GM21825 (cell line): Measurements from ENCODE around the gene XYLT1.

Experiments used
- ATAC-seq: cut with Tn5 transposase; IDR thresholded peaks from one replicate; pipeline ENCODE4 v1.9.1; 2021; ENCODE audit warnings: mild to moderate bottlenecking, moderate library complexity; ENCODE audit not compliant: unreplicated experiment

XYLT1 gene

DNA sequence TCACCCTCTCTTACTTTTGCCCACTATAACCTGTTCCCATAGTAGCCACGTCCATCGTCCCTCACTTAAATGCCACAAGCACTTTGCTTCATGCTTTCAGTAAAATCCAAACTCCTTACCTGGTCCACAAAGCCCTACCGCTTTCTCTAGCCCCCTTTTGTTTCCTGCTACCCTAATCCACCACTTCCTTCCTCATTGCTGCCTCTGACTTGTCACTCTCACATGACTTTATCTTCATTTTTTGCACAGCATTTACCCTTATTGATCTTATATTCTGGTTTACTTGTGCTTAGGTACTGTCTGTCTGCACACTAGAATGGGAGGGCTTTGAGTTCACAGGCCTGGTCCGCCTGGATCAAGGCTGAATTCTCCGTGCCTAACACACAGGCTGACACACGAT, 340.0 kb downstream of the XYLT1 start:
- no peak for ATAC-seq

DNA sequence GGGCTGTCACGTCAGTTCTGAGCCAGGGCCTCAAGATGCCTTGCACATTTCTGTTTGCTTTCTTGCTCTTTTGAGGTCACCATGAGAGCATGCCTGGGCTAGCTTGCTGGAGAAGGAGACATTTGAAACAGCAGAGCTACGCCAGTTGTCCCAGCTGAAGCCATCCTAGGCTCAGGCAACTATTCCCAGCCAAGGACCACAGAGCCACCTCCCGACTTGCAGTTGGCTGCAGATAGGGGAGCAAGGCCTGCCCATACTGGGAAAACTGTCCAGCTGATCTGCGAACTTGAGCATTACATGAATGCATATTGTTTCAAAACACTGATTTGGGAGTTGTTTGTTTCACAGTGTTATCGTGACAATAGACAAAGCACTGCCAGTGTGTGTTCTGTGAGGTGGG, 340.8 kb downstream of the XYLT1 start:
- no peak for ATAC-seq

- no peak for ATAC-seq
These were observed 342.0 kb downstream of the XYLT1 start for GRCh38 chr16:17128791-17129190.

- ATAC-seq = no peak
These were observed 344.6 kb downstream of the XYLT1 start for GRCh38 chr16:17126156-17126555.

- ATAC-seq = no peak
These were observed 345.1 kb downstream of the XYLT1 start for GRCh38 chr16:17125671-17126070.

GRCh38 chr16:17117906-17118577, 352.7 kb downstream of the XYLT1 start:
- no peak for ATAC-seq

DNA sequence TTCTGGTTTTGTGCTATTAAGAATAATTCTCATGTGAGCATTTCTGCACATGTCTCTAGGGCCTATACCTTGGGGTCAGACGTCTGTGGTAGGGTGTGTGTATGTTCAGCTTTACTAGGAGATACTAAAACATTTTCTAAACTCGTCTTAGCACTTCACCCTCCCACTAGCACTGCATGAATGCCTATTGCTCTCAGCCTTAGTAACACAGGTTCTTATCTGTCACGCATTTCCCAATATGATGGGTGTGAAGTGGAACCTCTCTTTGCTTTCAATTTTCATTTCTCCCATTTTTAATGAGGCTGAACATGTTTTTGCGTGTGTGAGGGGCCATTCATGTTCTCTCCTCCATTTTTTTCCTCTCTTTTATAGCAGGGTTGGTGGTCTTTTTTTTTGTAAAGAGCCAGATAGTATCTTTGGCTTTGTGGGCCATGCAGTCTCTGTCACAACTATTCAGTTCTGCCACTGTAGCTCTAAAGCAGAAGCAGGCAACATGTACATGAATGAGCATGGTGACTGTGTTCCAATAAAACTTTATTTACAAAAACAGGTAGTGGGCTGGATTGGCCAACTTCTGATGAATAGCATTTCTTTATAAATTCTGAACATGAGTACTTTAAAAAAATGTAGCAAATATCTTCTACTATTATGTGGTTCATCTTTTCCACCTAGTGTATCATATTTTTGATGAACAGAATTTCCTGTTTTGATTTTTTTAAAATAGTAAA, 354.0 kb downstream of the XYLT1 start:
- ATAC-seq = no peak

DNA sequence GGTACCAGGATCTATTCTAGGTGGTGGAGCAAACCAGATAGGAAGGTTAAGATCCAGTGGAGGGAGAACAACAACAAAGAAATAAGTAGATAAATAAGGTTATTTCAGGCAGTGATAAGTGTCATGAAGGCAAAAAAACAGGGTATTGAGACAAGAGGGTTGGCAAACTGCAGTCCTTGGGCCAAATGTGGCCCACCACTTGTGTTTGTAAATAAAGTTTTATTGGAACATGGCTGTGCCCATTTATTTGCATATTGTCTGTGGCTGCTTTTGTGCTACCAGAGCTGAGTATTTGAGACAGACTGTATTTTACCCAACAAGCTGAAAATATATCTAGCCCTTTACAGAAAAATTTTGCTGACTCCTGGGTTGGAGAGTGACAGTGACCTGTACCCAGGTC, 361.3 kb downstream of the XYLT1 start:
- ATAC-seq = no peak

- ATAC-seq = no peak
These were observed 362.2 kb downstream of the XYLT1 start for GRCh38 chr16:17108596-17108995.

- no peak for ATAC-seq
These were observed 363.3 kb downstream of the XYLT1 start for GRCh38 chr16:17107450-17107849.

DNA sequence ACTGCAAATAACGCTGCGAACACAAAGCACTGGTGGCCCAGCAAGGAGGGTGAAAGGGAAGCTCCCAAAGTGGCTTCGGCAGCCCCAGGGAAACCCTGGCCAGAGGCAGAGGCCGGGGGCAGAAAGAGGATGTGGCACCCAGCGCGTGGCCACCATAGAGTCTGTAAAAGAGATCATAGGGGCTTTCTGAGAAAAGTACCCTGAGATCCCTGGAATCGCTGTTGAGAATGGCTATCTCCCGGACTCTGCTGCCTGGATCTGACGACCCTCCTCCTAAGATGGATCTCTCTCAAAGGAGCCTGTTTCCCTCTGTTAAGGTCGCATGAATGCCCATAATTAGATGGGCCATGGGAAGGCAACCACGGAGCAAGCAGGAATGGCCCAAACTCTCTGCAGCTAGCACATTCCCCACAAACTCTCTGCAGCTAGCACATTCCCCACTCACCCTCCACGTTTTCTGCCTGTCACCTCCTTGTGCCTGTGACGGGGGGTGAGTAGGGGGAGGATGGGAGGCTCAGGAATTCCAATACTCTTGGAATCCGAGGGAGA, 364.4 kb downstream of the XYLT1 start:
- ATAC-seq = no peak

DNA sequence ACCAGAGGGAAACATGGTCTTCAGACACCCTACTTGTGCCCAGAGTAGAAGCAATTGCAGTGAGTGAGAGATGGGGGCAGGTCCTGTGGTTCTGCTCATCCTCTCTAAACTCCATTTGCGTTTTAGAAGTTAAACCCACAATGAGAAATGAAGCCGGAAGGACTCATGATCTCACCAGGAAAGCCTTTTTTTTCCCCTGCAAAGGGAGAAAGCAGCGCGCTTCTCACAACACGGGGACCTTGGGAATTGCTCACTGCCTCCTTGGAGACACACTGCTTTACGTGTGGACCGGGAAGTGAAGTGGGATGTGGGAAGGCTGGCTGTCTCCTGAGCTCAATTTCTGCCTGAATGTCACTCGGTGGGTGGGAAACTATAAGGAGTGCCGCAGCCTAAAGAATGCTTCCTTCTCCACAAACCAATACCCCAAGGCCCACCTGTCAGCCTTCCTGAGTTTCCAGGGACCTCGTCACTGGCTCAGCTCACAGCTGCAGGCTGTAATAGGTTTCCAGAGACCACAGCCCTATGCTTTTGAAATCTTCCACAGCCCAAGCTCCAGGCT, 365.4 kb downstream of the XYLT1 start:
- no peak for ATAC-seq

DNA sequence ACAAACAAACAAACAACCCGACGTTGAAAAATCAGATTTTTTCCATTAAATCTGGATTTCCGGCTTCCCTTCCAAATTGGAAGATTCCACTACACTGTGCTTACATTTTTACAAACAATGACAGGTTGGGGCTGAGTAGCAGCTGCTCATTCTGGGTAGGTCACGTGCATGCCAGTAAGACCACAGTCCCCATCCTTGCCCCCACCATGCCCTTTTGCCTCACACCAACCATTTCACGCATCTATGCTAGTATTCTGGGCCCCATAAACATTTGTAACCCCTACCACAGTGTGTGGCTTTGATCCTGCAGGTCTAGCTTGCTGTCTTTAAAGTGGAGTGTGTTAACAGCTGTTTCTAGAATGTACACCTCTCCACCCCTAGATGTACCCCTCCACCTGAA, 366.1 kb downstream of the XYLT1 start:
- no peak for ATAC-seq

DNA sequence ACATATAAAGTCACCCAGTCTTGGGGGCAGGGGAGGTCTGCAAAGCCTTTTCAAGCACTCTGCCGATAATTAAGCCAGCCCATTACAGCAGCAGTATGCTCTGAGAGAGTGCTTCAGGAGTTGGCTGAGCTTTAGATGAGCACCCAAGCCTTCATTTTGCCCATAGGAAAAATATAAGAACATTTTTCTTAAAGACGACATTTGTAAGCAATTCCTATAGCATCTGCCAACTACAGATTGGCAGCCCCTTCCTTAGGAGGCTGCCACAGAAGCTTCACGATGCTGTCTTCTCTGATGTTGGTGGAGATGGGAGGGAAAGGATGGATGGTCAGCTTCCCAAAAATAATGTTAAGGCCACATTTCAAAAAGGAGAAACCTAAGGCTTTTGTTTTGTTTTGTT, 367.5 kb downstream of the XYLT1 start:
- no peak for ATAC-seq

DNA sequence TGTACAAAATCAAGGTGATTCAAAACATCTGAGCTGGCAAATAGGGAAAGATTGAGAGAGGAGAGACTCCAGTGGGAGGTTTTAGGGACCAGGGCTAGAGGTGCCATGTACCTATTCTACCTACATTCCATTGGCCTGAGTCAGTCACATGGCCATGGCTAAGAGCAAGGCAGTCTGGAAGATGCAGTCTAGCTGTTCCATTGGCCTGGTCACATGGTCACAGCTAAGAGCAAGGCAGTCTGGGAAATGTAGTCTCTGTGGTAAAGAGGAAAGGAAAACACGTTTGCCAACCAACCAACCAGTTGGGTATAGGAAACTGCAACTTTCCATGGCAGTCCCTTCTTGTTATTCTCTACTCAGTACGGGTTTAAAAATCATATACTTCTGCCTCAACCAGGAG, 369.1 kb downstream of the XYLT1 start:
- no peak for ATAC-seq

- ATAC-seq = no peak
These were observed 372.1 kb downstream of the XYLT1 start for GRCh38 chr16:17098685-17099084.

- no peak for ATAC-seq
These were observed 386.6 kb downstream of the XYLT1 start for GRCh38 chr16:17084130-17084529.

DNA sequence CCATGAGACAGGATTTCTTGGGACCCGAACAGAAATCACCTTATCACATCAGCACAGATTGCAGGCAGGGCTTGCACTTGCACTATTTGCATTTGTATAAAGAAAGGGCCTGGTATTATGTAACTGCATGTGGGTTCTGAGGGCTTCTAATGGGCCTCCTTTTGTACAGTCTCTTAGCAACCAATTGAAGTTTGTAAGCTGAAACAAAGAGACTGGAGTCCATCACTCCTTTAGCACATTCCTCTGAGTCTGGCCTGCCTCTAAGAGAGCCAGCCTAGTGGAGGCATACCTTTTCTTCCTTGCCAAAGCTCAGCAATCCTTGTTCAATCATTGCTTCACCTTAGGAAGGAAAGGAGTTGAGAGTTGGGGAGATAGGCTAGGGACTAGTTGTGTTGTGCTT, 387.1 kb downstream of the XYLT1 start:
- no peak for ATAC-seq

DNA sequence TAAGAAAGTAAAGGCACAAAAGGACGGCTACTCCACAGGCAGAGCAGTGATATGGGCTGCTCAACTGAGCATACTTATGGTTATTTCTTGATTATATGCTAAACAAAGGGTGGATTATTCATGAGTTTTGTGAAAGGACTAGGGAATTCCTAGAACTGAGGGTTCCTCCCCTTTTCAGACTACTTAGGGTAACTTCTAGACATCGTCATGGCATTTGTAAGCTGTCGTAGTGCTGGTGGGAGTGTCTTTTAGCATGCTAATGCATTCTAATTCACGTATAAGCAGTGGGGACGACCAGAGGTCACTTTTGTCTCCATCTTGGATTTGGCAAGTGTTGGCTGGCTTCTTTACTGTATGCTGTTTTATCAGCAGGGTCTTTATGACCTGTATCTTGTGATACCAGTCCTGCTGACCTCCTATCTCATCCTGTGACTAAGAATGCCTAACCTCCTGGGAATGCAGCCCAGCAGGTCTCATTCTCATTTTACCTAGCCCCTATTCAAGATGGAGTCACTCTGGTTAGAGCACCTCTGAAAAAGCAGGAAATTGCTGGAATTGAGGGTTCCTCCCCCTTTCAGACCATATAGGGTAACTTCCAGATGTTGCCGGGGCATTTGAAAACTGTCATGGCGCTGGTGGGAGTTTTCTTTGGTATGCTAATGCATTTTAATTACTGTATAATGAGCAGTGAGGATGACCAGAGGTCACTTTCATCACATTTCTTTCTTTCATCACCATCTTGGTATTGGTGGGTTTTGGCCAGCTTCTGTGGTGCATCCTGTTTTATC, 388.5 kb downstream of the XYLT1 start:
- ATAC-seq = no peak

DNA sequence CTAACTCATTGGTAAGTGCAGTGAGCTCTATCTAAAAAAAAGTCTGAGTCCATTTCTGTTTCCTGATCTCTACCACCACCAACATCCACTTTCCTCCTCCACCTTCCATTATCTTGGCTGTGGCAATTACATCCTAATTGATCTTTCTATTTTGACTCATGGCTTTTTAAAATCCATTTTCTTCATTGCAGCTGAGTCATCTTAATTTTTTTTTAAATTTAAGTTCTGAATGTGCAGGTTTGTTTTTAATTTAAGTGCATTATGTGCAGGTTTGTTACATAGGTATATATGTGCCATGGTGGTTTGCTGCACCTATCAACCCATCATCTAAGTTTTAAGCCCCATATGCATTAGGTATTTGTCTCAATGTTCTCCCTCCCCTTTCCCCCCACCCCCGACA, 390.7 kb downstream of the XYLT1 start:
- ATAC-seq = no peak

- no peak for ATAC-seq
These were observed 391.7 kb downstream of the XYLT1 start for GRCh38 chr16:17078931-17079631.
